GM21619 (cell line): ENCODE data around the gene C3AR1.
"Not testable (repeated sequence)": the region's sequence is repeated elsewhere in the genome, so short reads cannot be mapped to it uniquely, and the experiment has no call there.

Source experiments
- ATAC-seq: cut with Tn5 transposase; IDR thresholded peaks from one replicate; pipeline ENCODE4 v1.9.1; 2021; ENCODE audit not compliant: unreplicated experiment

The C3AR1 gene

DNA sequence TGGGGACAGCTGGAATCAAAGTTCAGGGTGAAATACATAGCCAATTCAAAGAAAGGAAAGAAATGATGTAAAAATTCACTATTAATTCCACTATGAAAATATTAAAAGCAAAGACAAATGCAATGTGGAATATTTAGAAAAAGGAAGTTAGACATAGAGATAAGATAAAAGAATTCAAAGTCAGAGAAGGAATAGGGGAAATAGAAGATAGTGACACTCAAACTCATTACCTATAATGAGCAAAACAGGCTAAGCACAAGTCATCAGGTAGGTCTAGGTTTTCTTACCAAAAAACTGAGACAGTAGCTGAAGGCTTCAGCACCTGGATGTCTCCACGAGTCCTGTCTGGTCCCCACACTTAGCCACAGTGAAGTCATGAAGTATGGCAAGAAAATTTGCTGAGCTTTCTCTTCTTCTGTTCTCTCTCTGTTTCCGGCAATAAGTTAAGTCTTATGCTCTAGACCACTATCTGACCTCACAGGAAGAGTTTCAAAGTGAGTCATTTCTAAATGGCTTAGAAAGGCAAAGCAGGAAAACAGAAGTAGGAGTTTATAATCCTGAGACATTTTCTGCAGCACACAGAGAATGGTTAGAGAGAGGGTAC, at the start of gene C3AR1:
Gene C3AR1, minus strand, starts transcription at position 369 of the 604 bp plus-strand sequence. CDS start 6,174 bp downstream, outside the sequence.
- no peak for ATAC-seq

DNA sequence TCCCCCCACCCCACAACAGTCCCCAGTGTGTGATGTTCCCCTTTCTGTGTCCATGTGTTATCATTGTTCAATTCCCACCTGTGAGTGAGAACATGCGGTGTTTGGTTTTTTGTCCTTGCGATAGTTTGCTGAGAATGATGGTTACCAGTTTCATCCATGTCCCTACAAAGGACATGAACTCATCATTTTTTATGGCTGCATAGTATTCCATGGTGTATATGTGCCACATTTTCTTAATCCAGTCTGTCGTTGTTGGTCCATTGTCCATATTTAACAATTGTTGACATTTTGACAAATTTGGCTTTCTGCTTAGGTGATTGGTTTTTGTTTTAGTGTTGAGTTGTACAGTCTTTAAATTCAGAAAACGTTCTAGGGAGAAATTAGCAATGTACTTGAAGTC, 47.0 kb upstream of the C3AR1 start:
- not testable (repeated sequence) for ATAC-seq

DNA sequence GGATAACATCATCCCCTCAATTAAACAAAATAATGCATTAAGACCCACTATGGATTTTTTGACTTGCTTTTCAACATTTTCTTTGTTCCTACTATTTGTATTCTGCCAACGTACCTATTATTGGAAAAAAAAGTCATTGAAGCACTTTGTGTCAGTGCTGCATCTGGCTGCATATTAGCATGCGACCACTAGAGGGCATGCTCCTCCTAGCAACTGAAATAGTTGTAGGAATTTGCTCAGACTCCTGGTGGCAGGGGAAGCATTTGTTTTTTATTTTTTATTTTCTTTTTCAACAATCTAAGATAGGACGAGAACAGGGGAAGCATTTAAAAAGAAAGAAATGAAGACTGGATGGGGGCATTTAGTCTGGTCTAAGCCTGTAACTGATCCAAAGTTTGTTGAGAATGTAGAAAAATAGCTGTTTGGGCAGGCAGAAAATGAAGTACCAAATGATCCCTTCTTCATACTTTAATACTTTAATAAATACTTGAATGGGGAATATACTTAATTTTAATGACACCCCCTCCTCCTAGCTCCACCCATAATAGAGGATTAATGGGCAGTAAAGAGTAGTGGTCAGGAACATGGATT, 42.7 kb upstream of the C3AR1 start:
- ATAC-seq, result no peak

DNA sequence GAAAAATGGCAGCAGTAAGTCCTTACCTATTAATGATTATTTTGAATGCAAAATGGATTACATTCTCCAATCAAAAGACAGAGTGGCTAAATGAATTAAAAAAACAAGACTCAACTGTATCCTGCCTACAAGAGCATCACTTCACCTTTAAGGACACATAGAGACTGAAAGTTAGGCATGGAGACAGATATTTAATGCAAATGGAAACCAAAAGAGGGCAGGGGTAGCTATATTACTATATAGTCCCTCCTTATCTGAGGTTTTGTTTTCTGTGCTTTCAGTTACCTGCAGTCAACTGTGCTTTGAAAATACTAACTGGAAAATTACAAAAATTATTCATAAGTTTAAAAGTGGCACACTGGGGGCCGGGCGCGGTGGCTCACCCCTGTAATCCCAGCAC, 33.1 kb upstream of the C3AR1 start:
- no peak for ATAC-seq

DNA sequence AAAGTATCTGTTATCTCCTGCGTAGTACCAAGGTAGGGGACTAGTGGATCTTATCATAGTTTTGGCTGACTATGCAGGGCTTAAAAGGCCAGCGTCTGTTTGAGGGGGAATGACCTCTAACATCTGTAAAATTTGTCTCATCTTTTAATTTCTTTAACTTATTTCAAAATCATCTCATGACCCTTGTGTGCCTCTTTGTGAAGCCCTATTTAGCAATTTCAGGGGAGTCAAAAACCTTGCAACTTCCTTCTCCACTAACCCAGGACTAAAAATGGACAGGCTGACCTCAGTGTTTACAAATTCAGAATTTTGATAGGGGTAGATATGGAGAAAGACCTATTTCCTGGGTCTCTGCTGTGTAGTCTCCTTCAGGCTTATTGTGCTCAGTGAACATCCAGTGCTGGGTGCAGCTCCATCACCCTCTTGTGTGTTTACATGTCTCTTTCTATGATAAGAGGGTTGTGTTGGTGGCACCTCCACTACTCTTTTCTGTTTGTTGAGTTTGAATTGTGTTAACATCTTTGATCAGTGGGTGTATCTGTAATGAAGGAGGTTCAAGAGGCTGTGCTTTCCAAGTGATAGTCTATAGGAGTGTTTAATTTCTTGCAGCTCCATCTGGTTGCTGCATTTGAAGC, 30.2 kb upstream of the C3AR1 start:
- ATAC-seq, result no peak

DNA sequence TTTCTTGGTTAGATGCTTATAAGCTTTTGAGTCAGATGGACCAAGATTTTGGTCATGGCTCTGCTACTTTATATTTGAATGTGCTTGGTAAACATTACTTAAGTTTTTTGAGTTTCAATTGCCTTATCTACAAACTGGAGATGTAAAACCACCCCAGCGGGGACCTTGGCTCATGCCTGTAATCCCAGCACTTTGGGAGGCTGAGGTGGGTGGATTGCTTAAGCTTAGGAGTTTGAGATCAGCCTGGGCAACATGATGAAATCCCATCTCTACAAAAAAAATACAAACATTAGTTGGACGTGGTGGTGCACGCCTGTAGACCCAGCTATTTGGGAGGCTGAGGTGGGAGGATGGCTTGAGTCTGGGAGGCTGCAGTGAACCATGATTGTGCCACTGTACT, 27.1 kb upstream of the C3AR1 start:
- no peak for ATAC-seq

DNA sequence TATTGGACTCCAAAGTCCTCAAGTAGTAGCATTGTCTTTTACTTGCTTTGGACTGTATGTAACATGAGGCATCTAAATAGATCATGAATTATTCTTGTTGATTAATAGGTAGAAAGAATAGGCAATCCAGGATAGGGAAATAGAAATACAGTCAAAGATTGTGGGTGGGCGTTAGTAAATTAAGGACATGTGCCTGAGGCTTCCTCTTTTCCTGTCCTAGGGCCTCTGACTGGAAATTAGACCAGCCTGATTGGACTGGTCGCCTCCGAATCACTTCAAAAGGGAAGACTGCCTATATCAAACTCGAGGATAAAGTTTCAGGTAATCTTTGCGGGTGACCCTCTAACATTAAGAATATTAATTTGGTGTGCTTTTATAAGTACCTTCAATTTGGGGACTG, 23.6 kb upstream of the C3AR1 start:
- no peak for ATAC-seq

DNA sequence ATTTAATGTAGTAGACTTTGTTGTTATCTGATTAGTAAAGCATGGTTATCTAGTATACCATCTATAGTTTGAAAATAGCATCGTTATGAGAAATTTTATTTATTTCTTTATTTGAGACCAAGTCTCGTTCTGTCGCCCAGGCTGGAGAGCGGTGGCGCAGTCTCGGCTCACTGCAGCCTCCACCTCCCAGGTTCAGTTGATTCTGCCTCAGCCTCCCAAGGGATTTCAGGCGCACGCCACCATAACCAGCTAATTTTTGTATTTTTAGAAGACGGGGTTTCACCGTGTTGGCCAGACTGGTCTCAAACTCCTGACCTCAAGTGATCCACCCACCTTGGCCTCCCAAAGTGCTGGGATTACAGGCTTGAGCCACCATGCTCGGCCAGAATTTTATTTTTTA, 23.1 kb upstream of the C3AR1 start:
- ATAC-seq, result not testable (repeated sequence)

DNA sequence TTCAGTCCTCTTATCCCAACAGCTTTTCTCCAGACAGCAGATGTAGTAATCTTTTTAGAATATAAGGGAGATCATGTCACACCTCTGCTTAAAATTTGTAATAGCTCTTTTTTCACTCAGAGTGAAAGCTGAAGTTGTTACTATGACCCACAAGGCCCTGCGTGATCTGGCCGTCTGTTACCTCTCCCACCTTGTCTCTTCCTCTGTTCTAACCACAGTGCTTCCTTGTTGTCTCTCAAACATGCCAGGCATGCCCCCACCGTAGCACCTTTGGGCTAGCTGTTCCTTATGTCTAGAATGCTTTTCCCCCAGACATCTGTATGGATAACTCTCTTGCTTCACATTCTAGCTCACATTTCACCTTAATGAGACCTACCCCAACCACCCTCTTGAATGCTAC, 22.4 kb upstream of the C3AR1 start:
- ATAC-seq, result peak; percentile 77

DNA sequence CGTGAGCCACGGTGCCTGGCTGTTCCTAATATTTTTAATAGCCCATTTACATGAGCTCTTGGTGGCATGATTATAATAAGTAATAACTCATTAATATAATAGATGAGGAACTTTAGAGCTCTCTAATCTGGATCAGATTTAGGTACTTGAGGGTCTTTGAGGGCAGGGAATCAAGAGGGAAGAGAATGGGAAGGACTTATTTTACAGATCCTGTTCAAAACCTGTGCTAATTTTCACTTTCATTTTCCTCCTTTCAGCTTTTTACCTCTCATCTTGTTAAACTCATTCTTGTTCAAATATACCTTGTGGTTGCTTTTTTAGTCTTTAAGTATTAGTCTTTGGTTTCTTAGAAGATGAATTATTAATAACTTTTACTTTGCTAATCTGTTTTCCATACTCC, 21.5 kb upstream of the C3AR1 start:
- ATAC-seq, result no peak

DNA sequence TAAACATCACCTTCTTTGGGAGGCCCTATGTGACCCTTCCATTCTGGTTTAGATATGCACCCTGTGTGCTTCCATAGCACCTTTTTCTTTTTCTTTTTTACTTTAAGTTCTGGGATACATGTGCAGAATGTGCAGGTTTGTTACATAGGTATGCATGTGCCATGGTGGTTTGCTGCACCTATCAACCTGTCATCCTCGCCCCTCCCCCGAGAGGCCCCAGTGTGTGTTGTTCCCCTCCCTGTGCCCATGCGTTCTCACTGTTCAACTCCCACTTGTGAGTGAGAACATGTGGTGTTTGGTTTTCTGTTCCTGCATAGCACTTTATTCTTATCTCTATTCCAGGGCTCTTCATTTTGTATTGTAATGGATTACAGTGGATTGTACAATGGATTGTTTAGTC, 18.2 kb upstream of the C3AR1 start:
- ATAC-seq, result not testable (repeated sequence)

DNA sequence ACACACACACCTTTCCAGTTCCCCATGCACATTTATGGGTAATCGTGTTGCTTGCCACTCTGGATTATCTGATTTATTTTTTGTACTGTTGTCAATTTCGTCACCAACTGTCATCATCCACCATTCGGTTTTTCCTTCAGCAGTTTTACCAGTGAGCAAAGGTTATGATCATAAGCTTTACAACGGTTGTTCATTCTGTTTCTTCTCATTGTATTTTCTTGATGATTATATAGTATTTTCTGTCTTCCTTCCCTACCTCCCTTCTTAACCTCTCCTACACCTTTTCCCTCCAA, 16.6 kb upstream of the C3AR1 start:
- ATAC-seq, result no peak

DNA sequence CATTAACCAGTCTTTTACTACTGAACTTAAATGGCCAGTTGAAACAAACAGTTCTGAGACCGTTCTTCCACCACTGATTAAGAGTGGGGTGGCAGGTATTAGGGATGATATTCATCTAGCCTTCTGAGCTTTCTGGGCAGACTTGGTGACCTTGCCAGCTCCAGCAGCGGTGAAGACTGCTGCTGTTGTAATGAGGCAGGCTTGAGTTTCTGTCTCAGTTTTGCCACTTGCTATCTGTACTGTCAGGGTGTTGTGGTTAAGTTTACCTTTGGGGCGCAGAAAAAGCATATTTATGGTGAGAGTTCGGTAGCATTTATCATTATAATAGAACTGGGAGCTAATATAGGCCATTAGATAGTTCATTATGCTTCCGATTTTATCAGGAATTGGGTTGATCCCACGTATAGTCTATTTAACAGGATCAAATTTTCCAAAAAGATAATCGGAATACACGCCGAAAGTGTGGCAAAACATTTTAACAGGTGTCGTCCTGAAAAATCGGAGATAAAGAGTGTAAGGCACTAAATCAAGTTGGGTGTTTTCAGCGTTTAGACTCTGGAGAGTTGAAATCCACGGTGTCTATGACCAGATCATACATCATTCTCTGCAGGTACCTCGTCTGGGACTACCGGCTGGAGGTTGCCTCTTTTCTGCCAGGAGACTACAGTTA, 15.2 kb upstream of the C3AR1 start:
- ATAC-seq, result no peak

DNA sequence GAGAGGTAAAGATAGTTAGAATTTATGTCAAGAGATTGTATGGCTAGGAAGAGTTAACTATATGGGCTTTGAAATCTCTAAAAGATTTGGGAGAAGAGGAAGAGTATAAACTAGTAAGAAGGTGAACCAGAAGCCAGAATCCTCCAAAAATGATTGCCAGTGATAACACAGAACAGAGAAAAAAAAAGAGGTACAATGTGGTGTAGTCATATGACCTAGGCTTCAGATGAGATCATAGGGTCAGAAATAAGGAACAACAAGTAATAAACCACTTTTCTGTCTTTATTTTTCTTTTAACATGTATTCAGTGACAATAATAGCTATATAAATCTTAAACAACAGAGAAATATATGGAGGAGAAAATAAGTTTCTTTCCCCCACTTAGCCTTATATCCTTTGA, 14.0 kb upstream of the C3AR1 start:
- ATAC-seq, result no peak

DNA sequence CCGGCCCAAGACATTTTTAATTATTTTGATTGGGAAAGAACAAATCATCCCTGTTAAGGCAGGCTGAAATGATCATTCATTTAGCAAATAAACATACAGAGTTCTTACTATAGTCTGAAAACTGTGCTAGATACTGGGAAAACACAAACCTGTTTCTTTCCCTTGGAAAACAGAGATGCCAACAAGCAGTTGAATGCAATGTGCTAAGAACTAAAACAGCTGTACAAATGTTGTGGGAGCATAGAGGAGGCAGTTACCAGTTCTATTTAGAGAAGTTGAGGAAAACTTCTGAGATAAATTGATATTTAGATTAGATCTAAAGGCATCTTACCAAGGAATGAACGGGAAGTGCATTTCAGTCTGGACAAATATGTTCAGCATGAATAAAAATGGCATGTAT, 12.8 kb upstream of the C3AR1 start:
- no peak for ATAC-seq

DNA sequence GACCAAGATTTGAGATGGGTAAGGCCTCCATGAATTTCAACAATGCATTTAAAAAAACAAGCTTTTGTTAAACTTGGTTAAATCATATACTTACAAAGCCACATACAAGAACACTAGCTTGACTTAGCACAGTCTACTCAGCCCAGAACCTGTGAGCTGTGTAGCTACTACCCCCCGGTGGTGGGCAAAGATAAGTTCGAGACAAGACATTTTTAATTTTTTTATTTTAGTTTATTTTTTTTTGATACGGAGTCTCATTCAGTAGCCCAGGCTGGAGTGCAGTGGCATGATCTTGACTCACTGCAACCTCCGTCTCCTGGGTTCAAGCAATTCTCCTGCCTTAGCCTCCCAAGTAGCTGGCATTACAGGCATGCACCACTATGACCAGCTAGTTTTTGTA, 12.2 kb upstream of the C3AR1 start:
- ATAC-seq, result no peak

DNA sequence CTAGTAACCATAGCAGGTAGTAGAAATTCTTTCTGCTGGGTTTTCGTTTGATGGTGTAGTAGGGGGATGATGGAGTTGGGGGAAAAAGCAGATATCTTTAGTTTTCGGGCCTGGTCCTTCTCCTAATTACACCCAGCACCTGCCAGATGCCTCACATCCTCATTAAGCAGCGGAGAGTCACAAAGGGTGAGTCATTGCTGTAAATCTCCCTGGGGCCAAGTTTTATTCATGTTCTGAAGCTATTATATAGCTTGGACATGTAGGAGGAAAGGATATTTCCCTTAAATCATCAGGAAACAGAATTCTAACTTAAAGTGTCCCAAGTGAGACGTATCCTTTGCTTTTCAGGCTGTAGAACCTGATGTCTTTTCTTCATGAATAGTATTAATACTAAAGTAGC, 11.0 kb upstream of the C3AR1 start:
- no peak for ATAC-seq

DNA sequence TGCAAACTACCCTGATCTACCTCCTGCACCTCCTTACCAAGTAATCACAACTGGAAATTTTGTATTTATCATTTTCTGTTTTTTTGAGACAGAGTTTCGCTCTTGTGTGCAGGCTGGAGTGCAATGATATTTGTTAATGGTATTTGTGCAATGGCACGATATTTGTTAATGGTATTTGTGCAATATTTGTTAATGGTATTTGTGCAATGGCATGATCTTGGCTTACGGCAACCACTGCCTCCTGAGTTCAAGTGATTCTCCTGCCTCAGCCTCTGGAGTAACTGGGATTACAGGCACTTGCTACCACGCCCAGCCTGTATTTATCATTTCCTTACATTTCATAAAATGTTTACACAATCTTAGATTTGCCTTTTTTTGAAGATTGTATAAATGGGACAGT, 10.2 kb upstream of the C3AR1 start:
- ATAC-seq, result no peak

DNA sequence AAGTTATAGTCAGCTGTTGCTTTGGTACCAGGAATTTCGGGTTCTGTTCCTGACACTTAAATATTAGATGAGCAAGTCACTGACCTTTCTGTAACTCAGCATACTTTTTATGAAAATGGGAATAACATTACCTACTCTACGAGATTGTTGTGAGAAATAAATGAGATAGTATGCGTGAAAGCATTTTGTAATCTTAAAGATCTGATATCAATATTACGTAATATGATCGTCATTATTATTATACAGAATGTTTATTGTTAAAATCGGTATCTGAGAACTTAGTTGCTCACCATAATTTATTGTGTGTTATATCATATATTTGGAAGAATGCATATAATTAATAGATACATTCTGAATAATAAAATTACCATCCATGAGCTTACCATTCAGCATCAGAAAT, 9.8 kb upstream of the C3AR1 start:
- no peak for ATAC-seq

DNA sequence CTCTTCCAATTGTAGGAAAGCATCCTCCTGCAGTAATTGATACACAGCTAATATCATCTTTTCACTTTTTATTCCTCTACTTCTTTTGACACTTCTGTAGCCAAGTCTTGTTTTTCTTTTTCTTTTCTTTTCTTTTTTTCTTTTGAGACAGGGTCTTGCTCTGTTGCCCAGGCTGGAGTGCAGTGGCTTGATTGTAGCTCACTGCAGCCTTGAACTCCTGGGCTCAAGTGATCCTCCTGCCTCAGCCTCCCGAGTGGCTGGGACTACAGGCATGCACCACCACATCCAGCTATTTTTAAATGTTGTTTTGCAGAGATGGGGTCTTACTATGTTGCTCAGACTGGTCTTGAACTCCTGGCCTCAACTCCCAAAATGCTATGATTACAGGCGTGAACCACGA, 5.7 kb upstream of the C3AR1 start:
- not testable (repeated sequence) for ATAC-seq

DNA sequence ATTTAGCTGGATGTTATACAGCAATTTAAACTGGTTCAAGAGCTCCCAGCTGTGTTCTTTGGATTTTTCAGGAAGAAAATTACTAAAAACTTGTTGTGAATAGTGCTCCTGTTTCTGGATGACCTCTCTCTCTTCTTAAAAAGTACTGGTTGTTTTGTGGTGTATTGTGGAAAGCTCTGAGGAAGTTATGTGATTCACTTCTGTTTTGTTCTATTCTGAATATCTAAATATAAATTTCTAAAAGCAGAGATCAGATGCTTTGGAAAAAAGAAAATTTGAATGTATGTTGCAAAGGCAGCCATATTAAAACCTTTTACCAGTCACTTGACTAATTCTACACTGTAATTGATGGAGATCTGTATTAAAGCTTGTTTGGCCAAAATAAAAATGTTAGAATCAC, 3.4 kb upstream of the C3AR1 start:
- ATAC-seq, result no peak

DNA sequence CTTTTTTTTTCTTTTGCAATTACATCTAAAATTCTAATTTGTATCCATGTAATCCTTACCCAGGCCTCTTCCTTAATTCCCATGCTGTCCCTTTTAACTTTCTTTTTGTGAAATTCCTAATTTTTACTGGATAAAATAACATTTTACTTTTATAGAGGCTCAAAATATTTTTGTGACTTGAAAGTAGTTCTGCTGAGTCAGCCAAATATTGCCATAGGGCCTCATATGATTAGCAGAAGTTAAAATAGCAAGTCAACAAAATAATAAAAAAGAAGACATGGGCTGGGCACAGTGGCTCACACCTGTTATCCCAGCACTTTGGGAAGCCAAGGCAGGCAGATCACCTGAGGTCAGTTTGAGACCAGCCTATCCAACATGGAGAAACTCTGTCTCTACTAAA, 2.0 kb downstream of the C3AR1 start:
- no peak for ATAC-seq
